Measurements from ENCODE around the gene GBP6. TPM values are rescaled to one million over a fixed set of nuclear protein-coding genes. Genes with fewer than 3 reads are reported as not detected.
"Not testable (repeated sequence)": the region's sequence is repeated elsewhere in the genome, so short reads cannot be mapped to it uniquely, and the experiment has no call there.

Gene GBP6
- total and polyA plus RNA-seq, 2 experiments from 2014 or later = 0.03 TPM; not detected in 1

- H3K27me3 ChIP-seq = no peaks in the 10 kb centered on the region
- H2AFZ ChIP-seq = no peak overlapping the region
- H3K79me2 ChIP-seq = no peaks in the 10 kb centered on the region
- no peaks in the 10 kb centered on the region for H3K9me3 ChIP-seq (ENCODE audit: low read depth)
- no peak overlapping the region for H3K27ac ChIP-seq
- H3K4me3 ChIP-seq = no peak overlapping the region
- H3K36me3 ChIP-seq (replicated peaks; ENCODE audit: insufficient read depth, low read depth) = no peaks in the 10 kb centered on the region
- H3K9me2 ChIP-seq (replicated peaks; ENCODE audit: insufficient read depth) = no peaks in the 10 kb centered on the region
- no peaks in the 10 kb centered on the region for H4K20me1 ChIP-seq (ENCODE audit: insufficient read depth, poor library complexity, severe bottlenecking)
- DNase-seq (ENCODE audit: low spot score) = no peak
- H3K4me2 ChIP-seq = no peak overlapping the region
- WGBS (ENCODE audit: low lambda C conversion rate, missing lambda C conversion rate) = 47% methylated on average over 3 of the region's 3 CpGs
- H3K4me1 ChIP-seq (ENCODE audit: insufficient read depth) = no peaks in the 10 kb centered on the region
- TF ChIP-seq EZH2 (IDR thresholded peaks at IDR 0.05; ENCODE audit: borderline replicate concordance) (no peak), EZH2phosphoT487 (IDR thresholded peaks at IDR 0.05; ENCODE audit: low read depth, severe bottlenecking, unreplicated experiment) (no peak), CTCF (IDR thresholded peaks at IDR 0.05; ENCODE audit: poor library complexity) (no peak)
Measured at GRCh38 chr1:89332461-89332860, 31.4 kb upstream of the GBP6 start.

GRCh38 chr1:89335486-89335885 lies 28.4 kb upstream of the GBP6 start:
- no peaks in the 10 kb centered on the region for H4K20me1 ChIP-seq (ENCODE audit: insufficient read depth, poor library complexity, severe bottlenecking)
- H3K27ac ChIP-seq = no peak overlapping the region
- no peaks in the 10 kb centered on the region for H3K27me3 ChIP-seq
- no peaks in the 10 kb centered on the region for H3K9me2 ChIP-seq (replicated peaks; ENCODE audit: insufficient read depth)
- H3K9me3 ChIP-seq (ENCODE audit: low read depth) = no peaks in the 10 kb centered on the region
- no peak for TF ChIP-seq EZH2phosphoT487 (IDR thresholded peaks at IDR 0.05; ENCODE audit: low read depth, severe bottlenecking, unreplicated experiment)
- TF ChIP-seq EZH2 (IDR thresholded peaks at IDR 0.05; ENCODE audit: borderline replicate concordance) = no peak
- TF ChIP-seq CTCF (IDR thresholded peaks at IDR 0.05; ENCODE audit: poor library complexity) = no peak
- no peaks in the 10 kb centered on the region for H3K36me3 ChIP-seq (replicated peaks; ENCODE audit: insufficient read depth, low read depth)
- H3K4me3 ChIP-seq = no peak overlapping the region
- H3K79me2 ChIP-seq = no peaks in the 10 kb centered on the region
- no peak overlapping the region for H3K4me2 ChIP-seq
- no peaks in the 10 kb centered on the region for H3K4me1 ChIP-seq (ENCODE audit: insufficient read depth)
- no peak overlapping the region for H2AFZ ChIP-seq
- DNase-seq (ENCODE audit: low spot score) = no peak

- H3K9me2 ChIP-seq (replicated peaks; ENCODE audit: insufficient read depth) = no peaks in the 10 kb centered on the region
- no peaks in the 10 kb centered on the region for H4K20me1 ChIP-seq (ENCODE audit: insufficient read depth, poor library complexity, severe bottlenecking)
- no peaks in the 10 kb centered on the region for H3K4me1 ChIP-seq (ENCODE audit: insufficient read depth)
- no peak overlapping the region for H3K27ac ChIP-seq
- H3K27me3 ChIP-seq = no peaks in the 10 kb centered on the region
- WGBS (ENCODE audit: low lambda C conversion rate, missing lambda C conversion rate) = 94% methylated on average over 4 of the region's 4 CpGs
- no peaks in the 10 kb centered on the region for H3K36me3 ChIP-seq (replicated peaks; ENCODE audit: insufficient read depth, low read depth)
- H3K79me2 ChIP-seq = no peaks in the 10 kb centered on the region
- H2AFZ ChIP-seq = no peak overlapping the region
- H3K4me2 ChIP-seq = no peak overlapping the region
- DNase-seq (ENCODE audit: low spot score) = no peak
- TF ChIP-seq EZH2phosphoT487 (IDR thresholded peaks at IDR 0.05; ENCODE audit: low read depth, severe bottlenecking, unreplicated experiment) (no peak), EZH2 (IDR thresholded peaks at IDR 0.05; ENCODE audit: borderline replicate concordance) (no peak), CTCF (IDR thresholded peaks at IDR 0.05; ENCODE audit: poor library complexity) (no peak)
- no peak overlapping the region for H3K4me3 ChIP-seq
- H3K9me3 ChIP-seq (ENCODE audit: low read depth) = no peaks in the 10 kb centered on the region
Measured at GRCh38 chr1:89337903-89338302, 26.0 kb upstream of the GBP6 start.

GRCh38 chr1:89339039-89339438 lies 24.8 kb upstream of the GBP6 start:
- Histone ChIP-seq H3K79me2 (no peaks in the 10 kb centered on the region), H3K9me3 (ENCODE audit: low read depth) (no peaks in the 10 kb centered on the region), H3K36me3 (replicated peaks; ENCODE audit: insufficient read depth, low read depth) (no peaks in the 10 kb centered on the region), H3K4me2 (no peak overlapping the region), H3K9me2 (replicated peaks; ENCODE audit: insufficient read depth) (no peaks in the 10 kb centered on the region), H4K20me1 (ENCODE audit: insufficient read depth, poor library complexity, severe bottlenecking) (no peaks in the 10 kb centered on the region), H3K4me3 (no peak overlapping the region), H3K27me3 (no peaks in the 10 kb centered on the region), H3K4me1 (ENCODE audit: insufficient read depth) (no peaks in the 10 kb centered on the region), H3K27ac (no peak overlapping the region), H2AFZ (no peak overlapping the region)
- DNase-seq (ENCODE audit: low spot score) = no peak
- TF ChIP-seq EZH2phosphoT487 (IDR thresholded peaks at IDR 0.05; ENCODE audit: low read depth, severe bottlenecking, unreplicated experiment) (no peak), EZH2 (IDR thresholded peaks at IDR 0.05; ENCODE audit: borderline replicate concordance) (no peak)
- 86% methylated on average over 4 of the region's 4 CpGs for WGBS (ENCODE audit: low lambda C conversion rate, missing lambda C conversion rate)

- H3K4me2 ChIP-seq; H3K4me3 ChIP-seq; H3K27me3 ChIP-seq; H3K79me2 ChIP-seq; H3K9me3 ChIP-seq (ENCODE audit: low read depth); H2AFZ ChIP-seq; H3K27ac ChIP-seq; H3K9me2 ChIP-seq (replicated peaks; ENCODE audit: insufficient read depth); DNase-seq (ENCODE audit: low spot score); H4K20me1 ChIP-seq (ENCODE audit: insufficient read depth, poor library complexity, severe bottlenecking); H3K36me3 ChIP-seq (replicated peaks; ENCODE audit: insufficient read depth, low read depth); H3K4me1 ChIP-seq (ENCODE audit: insufficient read depth): not testable (repeated sequence)
Measured at GRCh38 chr1:89345479-89345878, 18.4 kb upstream of the GBP6 start.

Data from hepatocyte (in vitro differentiated cells).